ENCODE results near the gene SAXO1.

The SAXO1 gene

DNA sequence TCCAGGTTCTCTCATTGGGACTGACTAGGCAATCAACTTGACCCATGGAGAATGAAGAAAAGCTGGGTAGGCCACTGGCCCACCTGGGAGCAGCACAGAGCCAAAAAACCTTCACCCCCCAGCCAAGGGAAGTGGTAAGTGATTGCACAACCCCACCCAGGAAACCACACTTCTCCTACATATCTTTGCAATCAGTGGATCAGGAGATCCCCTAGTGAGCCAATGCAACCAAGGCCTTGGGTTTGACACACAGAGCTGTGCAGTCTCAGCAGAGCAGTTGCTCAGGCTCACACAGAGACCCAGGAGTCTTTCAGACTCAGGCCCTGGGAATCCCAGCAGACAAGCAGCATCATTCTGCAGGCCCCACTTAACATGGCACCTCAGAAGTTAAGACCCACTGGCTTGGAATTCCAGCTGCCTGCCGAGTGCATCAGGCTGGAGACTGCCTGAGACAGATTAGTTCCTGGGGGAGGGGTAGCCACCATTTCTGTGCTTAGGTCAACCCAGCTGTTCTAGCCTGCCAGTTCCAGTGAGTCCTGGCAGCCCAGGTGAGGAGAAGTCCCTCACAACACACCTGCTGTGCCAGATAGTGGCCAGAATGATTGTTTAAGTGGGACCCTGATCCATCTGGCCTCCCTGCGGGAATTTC lies 136.4 kb downstream of the SAXO1 start:
- TF ChIP-seq, protein P1, sequence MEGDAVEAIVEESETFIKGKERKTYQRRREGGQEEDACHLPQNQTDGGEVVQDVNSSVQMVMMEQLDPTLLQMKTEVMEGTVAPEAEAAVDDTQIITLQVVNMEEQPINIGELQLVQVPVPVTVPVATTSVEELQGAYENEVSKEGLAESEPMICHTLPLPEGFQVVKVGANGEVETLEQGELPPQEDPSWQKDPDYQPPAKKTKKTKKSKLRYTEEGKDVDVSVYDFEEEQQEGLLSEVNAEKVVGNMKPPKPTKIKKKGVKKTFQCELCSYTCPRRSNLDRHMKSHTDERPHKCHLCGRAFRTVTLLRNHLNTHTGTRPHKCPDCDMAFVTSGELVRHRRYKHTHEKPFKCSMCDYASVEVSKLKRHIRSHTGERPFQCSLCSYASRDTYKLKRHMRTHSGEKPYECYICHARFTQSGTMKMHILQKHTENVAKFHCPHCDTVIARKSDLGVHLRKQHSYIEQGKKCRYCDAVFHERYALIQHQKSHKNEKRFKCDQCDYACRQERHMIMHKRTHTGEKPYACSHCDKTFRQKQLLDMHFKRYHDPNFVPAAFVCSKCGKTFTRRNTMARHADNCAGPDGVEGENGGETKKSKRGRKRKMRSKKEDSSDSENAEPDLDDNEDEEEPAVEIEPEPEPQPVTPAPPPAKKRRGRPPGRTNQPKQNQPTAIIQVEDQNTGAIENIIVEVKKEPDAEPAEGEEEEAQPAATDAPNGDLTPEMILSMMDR (conservative IDR thresholded peaks at IDR 0.05): no peak
- no peak overlapping the region for H3K27ac ChIP-seq

GRCh38 chr9:18896004-18896403 lies 137.0 kb downstream of the SAXO1 start:
- no peak overlapping the region for H3K27ac ChIP-seq
- TF ChIP-seq, protein P1 (conservative IDR thresholded peaks at IDR 0.05): no peak

DNA sequence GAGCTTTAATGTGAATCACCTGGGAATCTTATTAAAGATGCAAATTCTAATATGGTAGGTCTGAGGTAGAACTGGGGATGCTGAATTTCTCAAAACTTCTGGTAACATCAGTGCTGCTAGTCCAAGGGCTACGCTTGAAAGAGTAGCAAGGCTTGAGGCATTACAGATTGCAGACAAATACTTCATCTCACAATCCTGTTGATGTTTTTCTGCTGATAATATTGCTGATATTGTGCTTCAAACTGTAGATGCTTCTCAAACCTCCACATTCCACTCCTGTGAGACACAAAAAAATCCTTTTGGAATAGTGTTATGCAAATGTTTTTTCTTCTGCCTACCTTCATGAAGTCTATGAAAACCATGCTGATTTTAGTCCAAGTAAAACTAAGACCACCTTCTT lies 139.5 kb downstream of the SAXO1 start:
- TF ChIP-seq, protein P1 (conservative IDR thresholded peaks at IDR 0.05): no peak
- no peak overlapping the region for H3K27ac ChIP-seq

- TF ChIP-seq, protein P1 (conservative IDR thresholded peaks at IDR 0.05): no peak
- no peak overlapping the region for H3K27ac ChIP-seq
These were observed 140.0 kb downstream of the SAXO1 start for GRCh38 chr9:18893046-18893445.

DNA sequence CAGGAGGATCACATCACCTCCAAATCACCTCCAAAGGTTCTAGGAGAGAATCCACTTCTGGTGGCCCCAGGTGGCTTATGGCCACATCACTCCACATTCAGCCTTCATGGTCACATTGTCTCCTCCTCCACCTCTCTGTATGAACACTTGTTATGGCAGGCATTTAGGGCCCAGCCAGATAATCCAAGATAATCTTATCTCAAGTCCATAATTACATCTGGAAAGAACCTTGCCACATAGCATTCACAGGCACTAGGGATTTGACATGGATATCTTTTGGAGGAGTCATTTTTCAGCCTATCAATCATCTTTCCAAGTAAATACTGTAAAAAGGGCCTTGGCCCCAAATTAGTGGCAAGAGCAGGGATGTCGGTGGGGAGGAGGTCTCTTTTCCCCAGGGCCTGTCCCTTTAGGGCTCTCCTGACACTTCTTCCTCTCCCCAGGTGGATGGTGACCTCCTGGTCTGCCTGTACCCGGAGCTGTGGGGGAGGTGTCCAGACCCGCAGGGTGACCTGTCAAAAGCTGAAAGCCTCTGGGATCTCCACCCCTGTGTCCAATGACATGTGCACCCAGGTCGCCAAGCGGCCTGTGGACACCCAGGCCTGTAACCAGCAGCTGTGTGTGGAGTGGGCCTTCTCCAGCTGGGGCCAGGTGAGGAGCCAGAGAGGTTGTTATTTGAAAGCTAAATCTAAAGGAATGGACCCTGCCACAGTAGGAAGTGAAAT lies 140.9 kb downstream of the SAXO1 start:
- TF ChIP-seq, protein P1 (conservative IDR thresholded peaks at IDR 0.05): no peak
- no peak overlapping the region for H3K27ac ChIP-seq

- TF ChIP-seq, protein P1 (conservative IDR thresholded peaks at IDR 0.05): no peak
- H3K27ac ChIP-seq: no peak overlapping the region
These were observed 142.6 kb downstream of the SAXO1 start for GRCh38 chr9:18890372-18890771.

DNA sequence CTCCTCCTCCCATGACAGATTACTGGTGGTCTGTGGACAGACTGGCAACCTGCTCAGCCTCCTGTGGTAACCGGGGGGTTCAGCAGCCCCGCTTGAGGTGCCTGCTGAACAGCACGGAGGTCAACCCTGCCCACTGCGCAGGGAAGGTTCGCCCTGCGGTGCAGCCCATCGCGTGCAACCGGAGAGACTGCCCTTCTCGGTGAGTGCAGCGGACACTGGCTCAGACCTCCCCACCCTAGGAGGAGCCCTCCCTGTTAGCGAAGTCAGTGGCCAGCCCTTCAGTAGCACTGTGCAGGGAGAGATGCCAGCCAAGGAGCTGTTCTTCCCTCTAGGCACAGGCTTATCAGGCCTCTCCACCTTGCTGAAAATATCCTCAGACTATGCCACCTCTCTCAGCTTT lies 143.5 kb downstream of the SAXO1 start:
- TF ChIP-seq, protein P1 (conservative IDR thresholded peaks at IDR 0.05): no peak

More for the DNA sequence above, 143.5 kb downstream of the SAXO1 start:
- no peak overlapping the region for H3K27ac ChIP-seq

All from VCaP (cell line).